Activated CD4-positive, alpha-beta T cell treated with anti-CD3 and anti-CD28 coated beads for 48 hours (primary cell): Measurements from ENCODE around the gene KLK12.

ENCODE experiments used
- DNase-seq: peaks from one replicate; pipeline ENCODE4 v3.0.0-alpha.2; 2020

Gene KLK12

DNA sequence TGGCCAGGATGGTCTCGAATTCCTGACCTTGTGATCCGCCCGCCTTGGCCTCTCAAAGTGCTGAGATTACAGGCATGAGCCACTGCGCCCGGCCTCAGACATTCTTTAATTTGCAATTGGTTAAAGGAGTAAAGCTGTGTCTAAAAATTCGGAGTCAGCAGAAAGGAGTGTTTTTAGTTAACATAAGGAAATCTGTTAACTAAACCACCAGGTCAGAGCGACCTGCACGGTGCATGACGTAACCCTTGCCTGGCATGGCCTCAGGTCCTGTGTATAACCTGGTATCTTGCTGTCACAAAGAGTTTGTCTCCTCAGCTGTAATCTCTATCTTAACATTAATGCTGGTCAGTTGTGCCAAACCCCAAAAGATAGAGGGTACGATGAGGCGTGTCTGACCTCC, 9.5 kb upstream of the KLK12 start:
- DNase-seq: no peak

DNA sequence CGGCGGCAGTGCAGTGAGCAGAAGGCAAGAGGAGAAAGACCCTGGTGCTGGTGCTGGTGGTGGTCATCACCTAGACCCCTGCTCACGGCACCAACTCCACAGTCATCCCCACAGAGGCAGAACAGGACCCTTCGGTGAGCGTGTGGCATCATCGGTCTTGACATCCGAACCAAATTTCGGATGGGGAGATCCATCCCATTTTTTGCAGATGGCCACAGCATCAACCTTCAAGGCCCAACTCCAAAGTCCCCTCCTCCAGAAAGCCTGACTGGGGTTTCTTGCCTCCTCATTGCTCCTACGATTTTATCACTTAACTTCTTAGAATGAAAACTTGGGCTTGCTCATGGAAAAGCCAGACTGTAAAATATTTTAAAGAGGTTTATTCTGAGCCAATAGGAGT, 8.7 kb upstream of the KLK12 start:
- DNase-seq: no peak

DNA sequence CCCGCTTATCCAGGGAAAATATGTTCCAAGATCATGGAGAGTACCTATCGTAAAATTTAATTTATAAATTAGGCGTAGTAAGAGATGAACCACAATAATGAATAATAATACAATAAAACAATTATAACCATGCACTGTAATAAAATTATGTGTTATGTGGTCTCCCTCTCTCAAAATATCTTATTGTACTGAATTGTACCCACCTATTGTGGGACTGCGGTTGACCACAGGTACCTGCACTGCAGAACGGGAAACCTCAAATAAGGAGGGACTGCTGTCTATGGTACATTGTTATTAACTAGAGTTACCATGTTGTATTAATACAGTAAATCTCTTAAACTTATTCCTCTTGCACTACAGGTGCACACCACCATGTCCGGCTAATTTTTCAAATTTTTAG, 5.3 kb upstream of the KLK12 start:
- DNase-seq: no peak

DNA sequence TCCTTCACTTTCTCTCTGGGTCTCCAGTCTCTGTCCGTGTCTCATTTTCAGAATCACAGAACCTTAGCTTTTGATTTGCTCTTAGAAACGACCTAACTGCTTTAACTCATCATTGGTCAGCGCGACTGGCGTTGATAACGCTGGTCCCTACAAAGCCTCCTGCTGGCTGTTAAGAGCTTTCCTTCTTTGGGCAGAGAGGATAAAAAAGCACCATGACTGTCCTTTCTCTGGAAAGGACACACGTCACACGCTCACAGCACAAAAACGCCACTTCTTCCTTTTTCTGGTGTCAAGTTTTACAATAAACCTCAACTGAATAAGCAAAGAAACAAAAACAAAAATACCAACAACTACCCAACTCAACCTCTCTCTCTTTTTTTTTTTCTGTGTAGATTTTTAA, 1.7 kb upstream of the KLK12 start:
- DNase-seq: no peak

DNA sequence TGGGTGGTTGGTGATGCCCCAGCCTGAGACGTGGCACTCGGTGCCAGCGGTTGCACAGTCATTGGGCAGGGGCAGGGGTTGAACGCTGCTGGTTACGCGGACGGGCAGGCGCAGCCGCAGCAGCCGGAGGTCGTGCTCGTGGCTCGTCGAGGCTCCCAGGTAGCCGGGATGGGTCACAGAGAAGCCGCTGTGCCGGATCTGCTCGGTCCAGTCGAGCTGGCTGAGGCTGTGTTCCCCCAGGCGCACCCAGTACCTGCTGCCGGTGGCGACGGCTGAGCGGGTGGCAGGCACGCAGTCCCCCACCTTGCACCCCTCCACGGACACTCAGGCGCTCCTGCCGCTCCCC, 2.9 kb downstream of the KLK12 start:
- no peak for DNase-seq

DNA sequence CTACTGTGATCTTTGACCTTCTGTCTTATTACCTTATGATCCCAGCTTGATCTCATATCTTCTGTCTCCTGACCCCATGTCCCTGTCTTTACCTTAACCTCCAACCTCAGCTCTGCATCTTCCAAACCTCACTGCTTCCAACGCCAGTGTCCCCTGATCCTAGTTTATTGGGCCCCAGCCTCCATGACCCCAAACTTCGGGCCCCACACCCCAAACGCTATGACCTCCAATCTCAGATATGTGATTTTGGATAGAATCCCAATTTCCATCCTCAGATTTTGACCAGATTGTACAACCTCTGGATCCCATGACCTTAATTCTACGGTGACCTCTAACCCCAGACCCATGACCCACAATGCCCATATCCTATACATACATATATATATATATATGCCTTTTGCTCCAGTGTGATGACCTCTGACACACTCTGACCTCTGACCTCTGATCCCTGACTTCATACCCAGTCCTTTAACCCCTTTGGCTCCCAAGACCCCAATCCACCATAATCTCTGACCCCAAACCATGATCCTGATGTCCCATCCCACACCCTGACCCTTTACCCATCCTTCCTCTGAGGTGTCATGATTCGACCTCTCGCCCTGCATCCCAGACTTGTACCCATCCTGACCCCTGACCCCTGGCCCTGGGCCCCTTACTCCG, 3.5 kb downstream of the KLK12 start:
- DNase-seq: no peak

DNA sequence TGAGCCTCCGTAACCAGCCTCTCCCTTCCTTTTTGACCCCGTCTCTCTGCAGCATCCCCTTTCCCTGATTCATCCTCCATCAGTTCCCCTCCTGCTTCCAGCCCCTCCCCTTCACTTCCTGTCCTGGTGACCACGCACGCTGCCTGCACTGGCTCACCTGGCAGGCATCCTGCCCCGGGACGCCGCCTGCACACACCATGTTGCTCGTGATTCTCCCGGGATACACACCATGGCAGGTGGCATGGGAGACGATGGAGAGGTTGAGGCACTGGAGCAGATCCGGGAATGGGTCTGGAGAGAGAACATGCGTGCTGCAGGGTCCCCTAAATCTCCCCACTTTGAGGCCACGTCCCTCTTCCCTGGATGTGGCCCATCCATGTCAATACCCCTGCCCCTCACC, 4.2 kb downstream of the KLK12 start:
- no peak for DNase-seq

DNA sequence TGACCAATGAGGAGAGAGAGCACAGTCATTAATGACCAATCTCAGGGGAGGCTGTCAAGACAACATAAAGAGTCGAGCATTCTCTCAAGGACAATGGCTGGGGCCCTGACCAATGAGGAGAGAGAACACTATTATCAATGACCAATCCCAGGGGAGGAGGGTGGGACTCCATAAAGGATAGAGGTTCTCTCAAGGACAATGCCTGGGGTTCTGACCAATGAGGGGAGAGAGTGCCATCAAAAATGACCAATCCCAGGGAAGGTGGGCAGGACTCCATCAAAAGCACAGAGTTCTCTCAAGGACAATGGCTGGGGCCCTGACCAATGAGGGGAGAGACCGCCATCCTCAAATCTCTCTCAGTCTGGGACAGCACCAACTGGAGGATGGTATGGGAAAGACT, 5.1 kb downstream of the KLK12 start:
- DNase-seq: no peak

DNA sequence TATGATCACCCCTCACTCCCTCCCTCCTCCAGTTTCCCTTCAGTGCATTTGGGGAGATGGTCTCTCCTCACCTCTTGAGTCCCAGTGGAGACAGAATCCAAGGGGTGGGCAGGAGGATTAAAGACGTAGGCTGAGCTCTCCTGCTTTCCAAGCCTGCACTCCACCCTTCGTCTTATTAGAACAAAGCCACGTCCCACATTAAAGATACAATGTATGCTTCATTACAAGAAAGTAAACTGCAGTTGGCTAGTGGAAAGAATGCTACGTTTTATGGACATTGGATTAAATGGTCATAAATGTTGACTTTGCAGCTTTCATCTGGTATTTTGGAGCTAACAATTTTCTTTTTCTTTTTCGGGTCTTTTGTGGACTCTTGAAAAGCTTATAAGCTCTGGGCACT, 6.9 kb downstream of the KLK12 start:
- DNase-seq: no peak

DNA sequence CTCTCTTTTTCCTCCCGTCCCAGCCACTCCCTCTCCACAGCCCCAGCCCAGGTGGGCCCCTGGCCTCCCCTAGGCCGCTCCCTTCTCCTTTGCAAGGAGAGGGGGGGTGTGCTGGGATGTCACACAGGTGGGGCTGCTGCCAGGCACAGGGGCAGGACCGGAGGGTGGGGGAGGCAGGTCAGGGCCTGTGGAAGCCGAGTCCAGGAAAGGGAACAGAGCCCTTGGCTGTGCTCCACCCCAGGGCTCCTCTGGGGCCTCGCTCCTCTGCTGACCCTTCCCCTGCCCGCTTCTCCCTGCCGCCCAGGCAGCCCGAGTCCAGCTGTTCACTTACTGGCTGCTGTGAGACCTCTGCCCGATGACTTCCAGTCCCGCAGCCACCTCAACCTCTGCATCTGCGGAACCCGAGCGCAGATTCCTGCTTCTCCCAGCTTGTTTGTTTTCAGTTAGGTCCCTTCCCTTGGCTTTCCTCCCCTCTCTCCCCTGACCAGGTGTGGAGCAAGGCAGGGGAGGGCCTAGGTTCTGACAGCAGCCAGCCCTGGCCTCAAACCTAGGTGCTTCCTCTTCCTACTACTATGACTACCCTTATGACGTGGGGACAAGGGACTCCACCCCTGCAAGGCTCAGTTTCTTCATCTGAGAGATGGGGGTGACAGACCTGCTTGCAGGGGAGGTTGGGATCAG, 7.5 kb downstream of the KLK12 start:
- no peak for DNase-seq

DNA sequence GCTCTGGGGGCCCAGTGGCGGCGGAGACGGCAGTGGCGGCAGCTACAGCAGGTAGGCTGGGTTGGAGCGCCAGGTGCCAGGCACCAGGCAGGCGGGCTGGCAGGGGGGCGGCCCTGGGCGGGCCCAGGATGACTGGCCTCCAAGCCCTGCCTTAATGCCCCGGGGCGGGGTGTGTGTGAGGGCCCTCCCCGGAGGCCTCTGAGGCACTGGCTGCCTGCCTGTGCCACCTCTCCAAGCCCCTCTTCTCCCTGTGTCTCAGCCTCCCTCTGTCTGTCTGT, 8.3 kb downstream of the KLK12 start, which contains the start of gene KLK11:
KLK11 (minus strand) TSS at position 63 of the 278 bp plus-strand sequence. CDS start 985 bp downstream, outside the sequence.
- DNase-seq: no peak

DNA sequence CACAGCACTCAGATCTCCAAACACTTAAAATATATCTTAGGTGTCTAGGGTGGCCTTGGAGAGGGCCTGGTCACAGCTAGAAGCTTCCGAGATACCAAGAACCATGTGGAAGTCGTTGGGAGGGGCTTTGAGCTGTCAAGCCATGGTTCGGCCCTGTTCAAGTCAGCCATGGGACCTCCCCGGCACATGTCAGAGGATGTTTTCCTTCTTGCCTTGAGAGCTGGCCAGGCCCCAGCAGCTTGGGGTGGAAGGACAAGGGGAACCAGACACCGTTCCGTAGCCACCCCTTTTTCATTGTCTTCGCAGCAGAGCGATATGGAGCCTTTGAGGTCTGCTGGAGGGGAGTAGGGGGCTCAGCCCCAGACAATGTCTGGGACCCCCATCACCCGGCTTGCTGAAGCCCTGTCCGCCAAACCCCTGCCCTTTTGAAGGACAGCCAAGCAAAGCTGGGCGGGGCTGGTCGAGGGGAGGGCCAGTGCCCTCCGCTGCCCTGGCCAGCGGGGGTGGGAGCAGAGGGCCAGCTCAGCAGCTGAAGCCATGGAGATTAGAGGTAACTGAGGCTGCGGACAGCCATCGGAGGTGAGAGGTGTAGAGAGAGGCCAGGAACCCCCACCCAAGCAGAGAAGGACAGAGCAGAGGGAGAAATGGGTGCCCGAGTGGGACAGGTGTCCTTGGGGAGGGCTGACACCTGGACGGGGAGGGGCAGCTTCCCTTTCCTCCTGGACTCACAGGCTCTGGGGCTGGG, 8.8 kb downstream of the KLK12 start:
- DNase-seq: no peak

DNA sequence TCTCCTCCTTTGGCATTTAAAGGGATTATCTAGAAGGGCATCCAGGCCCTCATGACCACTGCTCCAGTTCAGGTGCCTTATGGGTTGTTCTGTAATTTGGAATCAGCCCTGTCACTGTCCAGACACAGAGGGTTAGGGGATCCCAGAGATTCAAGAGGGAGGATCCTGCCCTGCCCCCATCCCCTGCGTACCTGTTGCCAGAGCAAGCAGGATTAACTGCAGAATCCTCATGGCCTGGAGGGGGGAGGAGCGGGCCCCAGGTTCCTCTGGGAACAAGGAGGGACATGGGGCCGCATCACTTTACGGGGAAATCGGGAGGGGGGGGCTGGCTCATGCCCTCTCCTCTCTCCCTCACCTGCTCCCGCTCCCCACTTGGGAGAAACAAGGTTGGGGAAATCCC, 9.4 kb downstream of the KLK12 start:
- no peak for DNase-seq

DNA sequence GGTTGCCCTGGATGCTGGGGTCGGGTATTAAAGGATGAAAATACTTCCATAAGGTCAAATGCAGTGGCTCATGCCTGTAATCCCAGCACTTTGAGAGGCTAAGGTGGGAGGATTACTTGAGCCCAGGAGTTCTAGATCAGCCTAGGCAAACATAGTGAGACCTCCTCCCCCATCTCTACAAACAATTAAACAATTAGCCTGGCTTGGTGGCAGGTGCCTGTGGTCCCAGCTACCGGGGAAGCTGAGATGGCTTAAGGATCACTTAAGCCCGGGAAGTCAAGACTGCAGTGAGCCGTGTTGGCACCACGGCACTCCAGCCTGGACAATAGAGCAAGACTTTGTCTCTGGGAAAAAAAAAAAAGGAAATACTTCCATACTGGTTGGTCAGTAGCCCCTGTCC, 9.9 kb downstream of the KLK12 start:
- DNase-seq: no peak

DNA sequence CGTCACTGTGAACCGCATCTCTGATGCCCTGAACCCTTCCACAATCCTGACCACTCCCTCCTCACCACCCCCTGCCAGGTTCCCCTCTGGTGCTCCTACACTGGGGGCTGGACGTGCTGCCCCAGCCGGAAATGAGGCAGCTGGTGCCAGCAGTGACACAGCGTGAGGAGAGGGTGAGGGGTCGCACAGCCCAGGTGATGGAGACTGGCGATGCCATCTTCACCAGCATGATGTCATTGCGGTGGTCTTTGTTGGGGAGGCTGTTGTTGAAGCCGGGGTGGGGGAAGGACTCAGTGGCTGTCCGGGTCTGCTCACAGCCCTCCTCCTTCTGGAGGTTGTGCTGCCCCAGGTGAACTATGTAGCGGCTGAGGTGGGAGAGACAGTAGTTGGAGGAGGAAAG, 10.9 kb downstream of the KLK12 start:
- DNase-seq: no peak

DNA sequence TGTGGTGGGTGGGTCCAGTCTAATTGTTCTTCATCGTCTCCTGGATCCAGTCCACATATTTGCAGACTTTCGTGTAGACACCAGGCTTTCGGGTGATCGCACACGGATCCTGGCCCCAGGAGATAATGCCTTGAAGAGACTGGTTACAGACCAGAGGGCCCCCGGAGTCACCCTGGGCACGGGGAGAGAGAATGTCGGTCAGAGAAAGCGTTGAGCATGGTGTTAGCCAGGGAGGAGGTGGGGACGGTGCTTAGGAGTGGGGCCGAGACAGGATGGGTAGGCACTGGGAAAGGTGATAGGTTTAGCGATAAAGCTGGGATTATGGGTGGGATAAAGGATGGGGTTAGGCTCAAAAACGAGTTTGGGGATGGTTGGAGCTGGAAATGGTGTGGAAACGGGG, 12.3 kb downstream of the KLK12 start:
- no peak for DNase-seq

DNA sequence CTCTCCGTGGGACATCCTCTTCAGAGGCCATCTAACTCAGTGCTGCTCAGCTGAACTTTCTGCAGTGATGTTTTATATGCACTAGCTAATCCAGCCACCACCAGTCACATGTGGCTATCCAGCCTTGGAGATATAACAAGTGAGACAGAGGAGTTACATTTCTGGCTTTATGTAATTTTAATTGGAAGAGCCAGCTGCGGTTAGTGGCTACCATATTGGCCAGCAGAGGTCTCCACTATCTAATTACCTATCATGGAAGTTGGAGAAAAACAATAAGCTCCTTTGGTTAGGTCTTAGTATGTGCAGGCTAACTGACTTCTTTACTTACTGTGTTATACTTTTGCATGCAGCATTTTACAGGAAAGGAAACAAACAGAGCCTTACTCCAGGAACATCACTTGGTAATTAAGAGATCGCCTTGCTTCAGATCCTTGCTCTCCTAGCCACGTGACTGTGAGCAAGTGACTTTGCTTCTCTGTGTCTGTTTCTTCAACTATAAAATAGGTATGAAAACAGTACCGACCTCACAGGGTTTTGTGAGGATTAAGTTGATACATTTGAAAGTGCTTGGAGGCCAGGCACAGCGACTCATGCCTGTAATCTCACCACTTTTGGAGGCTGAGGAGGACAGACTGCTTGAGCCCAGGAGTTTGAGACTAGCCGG, 13.7 kb downstream of the KLK12 start:
- DNase-seq: no peak

DNA sequence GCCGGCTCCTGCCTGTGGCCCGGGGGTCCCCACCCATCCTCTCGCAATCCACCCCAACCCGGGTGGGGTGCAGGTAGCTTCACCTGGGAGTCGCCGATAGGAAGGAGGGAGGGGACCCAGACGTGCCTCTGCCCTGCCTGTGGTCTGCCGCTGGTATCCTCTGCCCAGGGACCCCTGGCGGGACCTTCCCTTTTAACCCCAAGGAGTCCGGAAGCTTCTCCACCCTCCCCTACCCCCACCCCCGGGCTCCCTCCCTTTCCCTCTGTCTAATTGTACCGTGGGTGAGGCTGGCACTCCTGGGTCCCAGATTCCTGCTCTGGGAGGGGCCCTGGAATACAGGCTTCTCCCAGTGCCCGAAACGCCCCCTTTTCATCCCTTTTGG, 15.3 kb downstream of the KLK12 start, which contains the start of gene KLK10:
KLK10 (minus strand) TSS at position 166 of the 382 bp plus-strand sequence. CDS start 579 bp downstream, outside the sequence.
- no peak for DNase-seq

DNA sequence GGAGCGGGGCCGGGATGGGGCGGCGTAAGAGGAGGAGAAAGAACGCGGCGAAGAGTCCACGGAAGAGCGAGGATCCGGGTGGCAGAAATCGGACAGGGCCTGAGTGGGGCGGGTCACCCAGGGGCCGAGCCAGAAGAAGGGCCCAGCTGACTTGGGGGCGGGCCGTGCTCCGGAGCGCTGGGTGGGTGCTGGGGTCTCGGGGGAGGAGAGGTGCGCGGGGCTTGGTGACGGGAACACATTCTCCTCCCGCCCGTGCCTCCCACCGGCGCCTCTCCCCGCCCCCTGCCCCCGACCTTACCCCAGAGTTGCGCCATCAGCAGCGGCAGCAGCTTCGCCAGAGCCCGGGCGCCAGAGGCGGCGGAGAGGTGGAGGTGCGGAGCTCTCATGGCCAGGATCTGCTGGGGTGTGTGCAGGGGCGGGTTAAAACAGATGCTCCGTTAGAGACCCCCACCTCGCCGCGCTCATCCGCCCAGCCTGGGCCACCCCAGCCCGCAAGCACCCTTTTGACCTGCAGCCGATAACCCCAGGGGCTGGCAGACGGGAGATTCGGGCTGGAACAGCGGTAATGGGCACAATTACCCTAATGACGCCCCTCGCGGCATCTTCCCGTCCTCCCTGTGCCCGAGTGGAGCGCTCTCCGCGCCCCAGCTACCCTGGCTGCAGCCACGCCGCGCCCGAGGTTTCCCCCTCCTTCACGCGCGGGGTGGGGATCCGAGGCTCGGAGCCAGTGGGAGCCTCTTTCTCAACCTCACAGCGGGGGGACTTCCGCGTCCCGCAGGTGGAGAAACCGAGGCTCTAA, 15.9 kb downstream of the KLK12 start:
- DNase-seq: no peak

DNA sequence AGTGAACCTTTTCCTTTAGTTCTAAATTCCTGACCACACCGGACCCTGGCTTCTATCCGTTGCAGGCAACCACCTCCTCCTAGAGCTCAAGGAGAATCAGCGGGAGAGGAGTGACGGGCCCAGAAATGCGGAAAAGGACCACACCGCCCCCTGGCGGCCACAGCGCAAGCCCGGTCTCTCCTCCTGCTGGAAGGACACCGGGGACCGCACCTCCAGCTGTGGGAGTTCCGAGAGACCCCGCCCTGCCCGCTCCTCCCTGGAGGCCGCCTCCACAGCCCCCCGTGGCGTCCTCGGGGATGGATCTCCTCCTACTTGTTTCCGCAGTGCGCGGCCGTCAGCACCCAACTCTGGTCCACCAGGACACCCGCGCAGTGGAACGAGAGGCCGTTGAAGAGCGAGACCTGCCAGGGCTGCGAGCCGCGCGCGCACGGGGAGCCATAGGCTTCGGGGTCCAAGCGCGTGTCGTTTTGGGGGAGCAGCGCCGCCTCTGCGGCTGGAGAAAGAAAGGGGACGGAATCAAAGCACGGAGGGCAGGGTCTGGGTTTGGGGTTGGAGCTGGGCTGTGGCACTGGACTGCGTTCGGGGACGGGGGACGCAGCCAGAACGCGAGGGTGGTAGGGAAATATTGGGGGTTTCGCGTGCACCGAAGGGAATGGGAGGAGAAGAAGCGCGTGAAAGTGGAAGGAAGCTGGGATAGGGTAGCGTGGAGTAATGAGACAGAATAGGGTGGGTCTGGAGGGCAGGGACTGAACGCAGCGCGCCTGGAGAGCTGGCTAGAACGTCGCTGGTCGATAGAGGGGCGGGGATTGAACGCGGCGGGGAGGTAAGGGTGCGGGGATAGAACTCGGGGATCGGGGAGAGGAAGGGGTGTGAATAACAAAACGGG, 17.8 kb downstream of the KLK12 start:
- peak; percentile 86 for DNase-seq

DNA sequence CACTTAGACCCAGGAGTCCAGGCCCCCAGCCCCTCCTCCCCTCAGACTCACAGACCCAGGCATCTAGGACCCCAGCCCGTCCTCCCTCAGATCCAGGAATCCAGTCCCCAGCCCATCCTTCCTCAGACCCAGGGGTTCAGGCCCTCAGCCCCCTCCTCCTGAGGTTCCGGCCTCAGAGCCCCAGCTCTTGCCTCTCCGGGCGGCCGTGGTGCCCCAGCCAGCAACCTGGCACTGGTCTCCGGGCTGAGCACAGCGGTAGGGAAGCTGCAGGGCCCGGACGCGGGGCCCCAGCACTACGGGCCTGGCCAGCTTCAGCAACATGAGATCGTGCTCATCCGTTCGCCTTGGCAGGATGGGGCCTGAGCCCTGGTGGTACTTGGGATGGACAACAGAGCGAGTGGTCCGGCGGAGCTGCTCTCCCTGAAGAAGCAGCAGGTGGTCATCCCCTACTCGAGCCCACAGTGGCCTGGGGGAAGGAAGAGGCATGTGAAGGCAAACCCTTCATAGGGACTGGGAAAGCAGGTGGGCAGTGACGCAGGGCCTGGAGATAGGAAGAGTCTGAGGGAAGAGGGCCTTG, 19.0 kb downstream of the KLK12 start:
- no peak for DNase-seq

DNA sequence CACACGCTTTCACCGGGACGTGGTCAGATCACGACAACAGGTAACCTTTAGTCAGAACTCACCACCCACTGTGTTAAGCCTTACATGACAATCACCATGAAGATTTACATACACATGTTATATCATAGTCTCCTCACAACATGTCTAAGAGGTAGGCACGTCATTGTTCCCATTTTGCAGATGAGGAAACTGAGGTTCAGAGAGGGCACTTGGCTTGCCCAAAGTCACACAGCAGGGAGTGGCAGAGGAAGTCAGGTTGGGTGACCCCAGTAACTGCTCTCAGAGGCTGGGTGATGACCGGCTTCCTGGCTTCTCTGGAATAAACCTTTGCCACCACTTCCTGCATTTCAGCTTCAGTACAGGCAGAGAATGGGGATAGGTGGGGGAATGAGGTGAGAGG, 20.6 kb downstream of the KLK12 start:
- no peak for DNase-seq
